ENCODE data around the gene DCX. TPM values are rescaled to one million over a fixed set of nuclear protein-coding genes. Genes with fewer than 3 reads are reported as not detected.

The DCX gene
- total and polyA plus RNA-seq, 5 donors from 2014 or later = not detected

DNA sequence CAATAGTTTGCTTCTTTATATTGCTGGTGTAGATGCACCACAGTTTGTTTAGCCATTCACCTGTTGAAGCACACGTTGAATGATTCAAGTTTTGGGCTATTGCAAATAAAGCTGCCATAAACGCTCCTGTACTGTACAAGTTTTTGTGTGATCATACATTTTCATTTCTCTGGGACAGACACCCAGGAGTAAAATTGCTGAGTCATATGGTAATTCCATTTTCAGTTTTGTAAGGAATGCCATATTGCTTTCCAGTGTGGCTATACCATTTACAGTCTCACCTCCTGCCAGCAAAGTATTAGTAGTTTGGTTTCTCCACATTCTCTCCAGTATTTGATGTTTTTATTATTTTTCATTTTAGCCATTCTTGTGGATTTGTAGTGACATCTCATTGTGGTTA, 109.7 kb downstream of the DCX start:
- DNase-seq (no peak), ATAC-seq (ENCODE audit: low read depth in 2 of 2) (no peak)
- H3K4me1 ChIP-seq (ENCODE audit: control insufficient read depth, insufficient read depth, low read length, poor library complexity, severe bottlenecking) = no peaks in the 10 kb centered on the region
- Mint-ChIP-seq H3K36me3 (no peaks in the 10 kb centered on the region), H3K27ac (no peak overlapping the region), H3K4me3 (no peak overlapping the region), H3K4me1 (no peaks in the 10 kb centered on the region), H3K9me3 (peaks cover 0 to 1% (median 0%) of the 10 kb centered on the region in 7 donors), H3K27me3 (peaks cover 7% of the 10 kb centered on the region)
- no peaks in the 10 kb centered on the region for H3K27me3 ChIP-seq (ENCODE audit: control insufficient read depth, insufficient read depth, low read length)
- no peaks in the 10 kb centered on the region for H3K9me3 ChIP-seq (ENCODE audit: control insufficient read depth in 2 of 2, low read length in 2 of 2)
- no peak overlapping the region for H3K27ac ChIP-seq (ENCODE audit: insufficient read depth, low read length, poor library complexity, severe bottlenecking)
- H3K4me3 ChIP-seq (ENCODE audit: low read depth, low read length) = no peak overlapping the region
- H3K36me3 ChIP-seq (ENCODE audit: control insufficient read depth, insufficient read depth, low read length) = no peaks in the 10 kb centered on the region

DNA sequence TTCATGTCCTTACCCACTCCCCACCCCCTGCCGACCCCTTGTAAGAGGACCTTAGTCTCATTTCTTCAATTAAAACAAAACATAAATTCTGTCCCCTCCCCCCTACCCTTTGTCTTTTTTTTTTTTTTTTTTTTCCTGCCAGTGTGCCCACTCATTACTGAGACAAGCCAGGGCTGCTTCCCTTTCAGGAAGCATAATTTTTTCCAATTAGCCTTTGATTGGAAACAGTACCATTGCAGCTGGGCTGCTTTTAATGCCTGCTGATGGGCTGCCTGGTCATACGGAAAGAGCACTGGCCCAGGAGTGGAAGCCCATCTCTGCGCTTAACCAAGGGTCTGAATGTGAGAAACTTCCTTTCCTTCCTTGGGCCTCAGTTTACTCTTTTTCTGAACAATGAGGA, 123.2 kb downstream of the DCX start:
- Histone ChIP-seq H3K27ac (ENCODE audit: insufficient read depth, low read length, poor library complexity, severe bottlenecking) (no peak overlapping the region), H3K4me3 (ENCODE audit: low read depth, low read length) (no peak overlapping the region), H3K4me1 (ENCODE audit: control insufficient read depth, insufficient read depth, low read length, poor library complexity, severe bottlenecking) (no peaks in the 10 kb centered on the region), H3K27me3 (ENCODE audit: control insufficient read depth, insufficient read depth, low read length) (no peaks in the 10 kb centered on the region), H3K9me3 (ENCODE audit: control insufficient read depth in 2 of 2, low read length in 2 of 2) (no peaks in the 10 kb centered on the region), H3K36me3 (ENCODE audit: control insufficient read depth, insufficient read depth, low read length) (no peaks in the 10 kb centered on the region)
- peaks cover 0 to 3% (median 0%) of the 10 kb centered on the region in 7 donors for H3K9me3 Mint-ChIP-seq
- peak overlapping the region in 1 of 3 donors; percentile 69 for H3K27ac Mint-ChIP-seq
- no peak for DNase-seq
- no peak for ATAC-seq (ENCODE audit: low read depth in 2 of 2)
- no peak overlapping the region for H3K4me3 Mint-ChIP-seq
- H3K36me3 Mint-ChIP-seq = no peaks in the 10 kb centered on the region
- H3K4me1 Mint-ChIP-seq = no peaks in the 10 kb centered on the region
- H3K27me3 Mint-ChIP-seq = no peaks in the 10 kb centered on the region

DNA sequence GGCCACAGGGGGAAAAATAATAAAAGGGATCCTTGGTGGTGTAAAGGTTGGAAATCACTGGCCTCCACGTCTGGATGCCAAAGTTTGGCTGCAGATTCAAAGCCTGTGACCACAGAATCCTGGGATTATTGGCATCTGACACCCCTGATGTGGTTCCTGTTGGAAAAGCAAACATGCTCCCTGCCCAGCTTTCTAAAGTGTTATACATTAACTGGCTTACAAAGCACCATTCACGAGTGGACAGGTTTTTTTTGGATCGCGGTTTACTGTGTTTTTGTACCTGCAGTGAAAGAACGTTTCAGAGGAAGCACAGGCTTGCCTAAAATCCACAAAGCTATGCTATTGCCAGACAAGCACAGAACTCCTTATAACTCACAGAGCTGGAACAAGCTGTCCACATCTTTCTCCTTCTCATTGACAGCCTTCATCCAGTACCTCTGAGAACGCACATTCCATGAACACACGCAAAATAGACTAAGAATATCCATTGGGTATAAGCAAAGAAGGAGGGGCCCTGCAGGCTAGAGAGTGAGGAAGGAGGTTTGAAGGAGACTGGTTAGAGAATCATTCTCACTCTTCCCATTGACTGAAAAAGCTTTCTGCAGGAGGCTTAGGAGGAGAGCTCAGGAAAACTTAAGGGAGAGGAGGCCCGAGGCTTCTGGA, 127.2 kb downstream of the DCX start:
- ATAC-seq (ENCODE audit: low read depth in 2 of 2) (no peak), DNase-seq (no peak)
- Mint-ChIP-seq H3K27ac (no peak overlapping the region), H3K4me1 (no peaks in the 10 kb centered on the region), H3K4me3 (no peak overlapping the region), H3K36me3 (no peaks in the 10 kb centered on the region), H3K27me3 (no peaks in the 10 kb centered on the region), H3K9me3 (peaks cover 0 to 4% (median 0%) of the 10 kb centered on the region in 7 donors)
- H3K4me3 ChIP-seq (ENCODE audit: low read depth, low read length) = no peak overlapping the region
- H3K4me1 ChIP-seq (ENCODE audit: control insufficient read depth, insufficient read depth, low read length, poor library complexity, severe bottlenecking) = no peaks in the 10 kb centered on the region
- no peaks in the 10 kb centered on the region for H3K36me3 ChIP-seq (ENCODE audit: control insufficient read depth, insufficient read depth, low read length)
- H3K27ac ChIP-seq (ENCODE audit: insufficient read depth, low read length, poor library complexity, severe bottlenecking) = no peak overlapping the region
- no peaks in the 10 kb centered on the region for H3K9me3 ChIP-seq (ENCODE audit: control insufficient read depth in 2 of 2, low read length in 2 of 2)
- H3K27me3 ChIP-seq (ENCODE audit: control insufficient read depth, insufficient read depth, low read length) = no peaks in the 10 kb centered on the region

DNA sequence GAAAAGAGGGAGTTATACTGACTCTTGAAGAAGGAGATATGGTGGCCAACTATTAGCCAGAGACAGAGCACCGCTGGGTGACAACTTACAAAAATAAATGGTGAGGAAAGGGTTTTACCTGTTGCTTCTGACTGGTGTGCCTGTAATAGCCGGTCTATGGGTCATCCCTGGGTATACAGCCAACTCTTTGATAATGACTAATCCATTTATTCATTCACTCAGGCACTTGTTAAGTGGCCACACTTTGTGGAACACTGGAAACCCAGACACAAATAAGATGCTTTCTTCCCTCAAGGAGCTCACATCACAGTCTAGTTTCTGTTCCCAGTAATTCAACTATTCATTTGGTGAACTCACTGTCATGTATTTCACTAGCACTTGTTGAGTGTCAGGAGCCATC, 128.5 kb downstream of the DCX start:
- H3K4me1 ChIP-seq (ENCODE audit: control insufficient read depth, insufficient read depth, low read length, poor library complexity, severe bottlenecking) = no peaks in the 10 kb centered on the region
- Mint-ChIP-seq H3K4me1 (no peaks in the 10 kb centered on the region), H3K4me3 (no peak overlapping the region), H3K27me3 (no peaks in the 10 kb centered on the region), H3K27ac (no peak overlapping the region), H3K9me3 (peaks cover 0 to 6% (median 0%) of the 10 kb centered on the region in 7 donors), H3K36me3 (no peaks in the 10 kb centered on the region)
- no peaks in the 10 kb centered on the region for H3K9me3 ChIP-seq (ENCODE audit: control insufficient read depth in 2 of 2, low read length in 2 of 2)
- H3K27ac ChIP-seq (ENCODE audit: insufficient read depth, low read length, poor library complexity, severe bottlenecking) = no peak overlapping the region
- no peak for ATAC-seq (ENCODE audit: low read depth in 2 of 2)
- H3K4me3 ChIP-seq (ENCODE audit: low read depth, low read length) = no peak overlapping the region
- DNase-seq = no peak
- no peaks in the 10 kb centered on the region for H3K36me3 ChIP-seq (ENCODE audit: control insufficient read depth, insufficient read depth, low read length)
- H3K27me3 ChIP-seq (ENCODE audit: control insufficient read depth, insufficient read depth, low read length) = no peaks in the 10 kb centered on the region

DNA sequence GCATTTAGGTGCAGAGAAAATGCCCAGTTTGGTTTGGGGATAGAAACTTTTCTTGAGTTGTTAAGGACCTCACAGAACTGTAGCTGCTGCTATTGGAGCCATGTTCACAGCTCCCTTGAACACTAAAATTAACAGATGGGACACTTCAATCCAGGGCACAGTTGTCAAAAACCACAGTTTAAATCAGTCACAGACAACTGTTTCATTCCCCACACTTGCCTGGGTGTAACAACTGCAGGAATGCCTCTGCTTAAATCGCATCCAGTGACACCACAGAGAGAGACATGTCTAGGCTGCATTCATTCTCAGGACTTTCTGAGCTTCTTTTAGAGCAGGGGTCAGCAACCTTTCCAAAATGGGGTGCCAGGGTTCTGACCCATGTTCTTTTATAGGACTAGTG, 129.0 kb downstream of the DCX start:
- Mint-ChIP-seq H3K36me3 (no peaks in the 10 kb centered on the region), H3K9me3 (peaks cover 0 to 6% (median 0%) of the 10 kb centered on the region in 7 donors), H3K27ac (no peak overlapping the region), H3K27me3 (no peaks in the 10 kb centered on the region), H3K4me3 (no peak overlapping the region), H3K4me1 (no peaks in the 10 kb centered on the region)
- DNase-seq = no peak
- H3K4me3 ChIP-seq (ENCODE audit: low read depth, low read length) = no peak overlapping the region
- no peaks in the 10 kb centered on the region for H3K4me1 ChIP-seq (ENCODE audit: control insufficient read depth, insufficient read depth, low read length, poor library complexity, severe bottlenecking)
- no peaks in the 10 kb centered on the region for H3K36me3 ChIP-seq (ENCODE audit: control insufficient read depth, insufficient read depth, low read length)
- H3K27me3 ChIP-seq (ENCODE audit: control insufficient read depth, insufficient read depth, low read length) = no peaks in the 10 kb centered on the region
- ATAC-seq (ENCODE audit: low read depth in 2 of 2) = no peak
- H3K9me3 ChIP-seq (ENCODE audit: control insufficient read depth in 2 of 2, low read length in 2 of 2) = no peaks in the 10 kb centered on the region
- no peak overlapping the region for H3K27ac ChIP-seq (ENCODE audit: insufficient read depth, low read length, poor library complexity, severe bottlenecking)

- ATAC-seq (ENCODE audit: low read depth in 2 of 2) = no peak
- H3K27me3 ChIP-seq (ENCODE audit: control insufficient read depth, insufficient read depth, low read length) = no peaks in the 10 kb centered on the region
- H3K27ac ChIP-seq (ENCODE audit: insufficient read depth, low read length, poor library complexity, severe bottlenecking) = no peak overlapping the region
- no peak for DNase-seq
- no peaks in the 10 kb centered on the region for H3K4me1 ChIP-seq (ENCODE audit: control insufficient read depth, insufficient read depth, low read length, poor library complexity, severe bottlenecking)
- Mint-ChIP-seq H3K36me3 (no peaks in the 10 kb centered on the region), H3K4me1 (no peaks in the 10 kb centered on the region), H3K27ac (peak overlapping the region in 1 of 3 donors; percentile 8), H3K27me3 (no peaks in the 10 kb centered on the region), H3K4me3 (no peak overlapping the region), H3K9me3 (peaks cover 0 to 6% (median 0%) of the 10 kb centered on the region in 7 donors)
- H3K36me3 ChIP-seq (ENCODE audit: control insufficient read depth, insufficient read depth, low read length) = no peaks in the 10 kb centered on the region
- H3K4me3 ChIP-seq (ENCODE audit: low read depth, low read length) = no peak overlapping the region
- no peaks in the 10 kb centered on the region for H3K9me3 ChIP-seq (ENCODE audit: control insufficient read depth in 2 of 2, low read length in 2 of 2)
Measured at GRCh38 chrX:111282139-111282538, 129.9 kb downstream of the DCX start.

DNA sequence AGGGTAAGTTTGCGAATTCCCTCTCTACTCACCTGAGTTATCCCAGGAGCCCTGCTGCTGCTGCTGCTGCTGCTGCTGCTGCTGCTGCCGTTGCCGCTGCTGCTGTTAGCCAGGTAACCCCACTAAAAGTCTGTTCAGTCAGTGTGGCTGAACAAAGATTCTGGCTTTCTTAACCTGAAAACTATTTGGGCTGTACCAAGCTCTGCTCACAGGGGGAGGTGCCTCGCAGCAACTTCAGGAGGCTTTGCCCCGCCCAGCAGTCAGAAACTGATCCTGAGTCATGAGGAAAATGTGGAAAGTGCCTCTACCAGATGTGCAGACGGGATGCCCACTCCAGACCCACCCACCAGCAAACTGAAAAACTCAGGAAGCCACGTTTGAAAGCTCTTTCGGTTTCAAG, 141.7 kb downstream of the DCX start, which contains the start of gene CAPN6:
Gene CAPN6 (minus strand): TSS at position 145 of the 400 bp plus-strand sequence. CDS start 6,547 bp downstream, outside the sequence.
- H3K9me3 ChIP-seq (ENCODE audit: control insufficient read depth in 2 of 2, low read length in 2 of 2) = no peaks in the 10 kb centered on the region
- H3K4me1 ChIP-seq (ENCODE audit: control insufficient read depth, insufficient read depth, low read length, poor library complexity, severe bottlenecking) = no peaks in the 10 kb centered on the region
- Mint-ChIP-seq H3K27ac (no peak within 1 kb of the TSS), H3K9me3 (peaks cover 0 to 2% (median 0%) of the 10 kb centered on the region in 7 donors), H3K27me3 (no peaks in the 10 kb centered on the region), H3K4me3 (no peak within 1 kb of the TSS), H3K4me1 (no peaks in the 10 kb centered on the region), H3K36me3 (no peaks in the 10 kb centered on the region)
- no peaks in the 10 kb centered on the region for H3K36me3 ChIP-seq (ENCODE audit: control insufficient read depth, insufficient read depth, low read length)
- no peaks in the 10 kb centered on the region for H3K27me3 ChIP-seq (ENCODE audit: control insufficient read depth, insufficient read depth, low read length)
- ATAC-seq (ENCODE audit: low read depth in 2 of 2) (no peak), DNase-seq (no peak)
- H3K4me3 ChIP-seq (ENCODE audit: low read depth, low read length) = no peak within 1 kb of the TSS
- H3K27ac ChIP-seq (ENCODE audit: insufficient read depth, low read length, poor library complexity, severe bottlenecking) = no peak within 1 kb of the TSS

GRCh38 chrX:111268506-111268905, 143.5 kb downstream of the DCX start:
- Histone ChIP-seq H3K4me1 (ENCODE audit: control insufficient read depth, insufficient read depth, low read length, poor library complexity, severe bottlenecking) (no peaks in the 10 kb centered on the region), H3K4me3 (ENCODE audit: low read depth, low read length) (no peak overlapping the region), H3K36me3 (ENCODE audit: control insufficient read depth, insufficient read depth, low read length) (no peaks in the 10 kb centered on the region), H3K27ac (ENCODE audit: insufficient read depth, low read length, poor library complexity, severe bottlenecking) (no peak overlapping the region), H3K27me3 (ENCODE audit: control insufficient read depth, insufficient read depth, low read length) (no peaks in the 10 kb centered on the region), H3K9me3 (ENCODE audit: control insufficient read depth in 2 of 2, low read length in 2 of 2) (no peaks in the 10 kb centered on the region)
- Mint-ChIP-seq H3K9me3 (peaks cover 0 to 2% (median 0%) of the 10 kb centered on the region in 7 donors), H3K4me3 (no peak overlapping the region), H3K27me3 (no peaks in the 10 kb centered on the region), H3K27ac (no peak overlapping the region), H3K4me1 (no peaks in the 10 kb centered on the region), H3K36me3 (no peaks in the 10 kb centered on the region)
- DNase-seq (no peak), ATAC-seq (ENCODE audit: low read depth in 2 of 2) (no peak)

Data from CD4-positive, CD25-positive, alpha-beta regulatory T cell (primary cell).